Endodermal cell (in vitro differentiated cells): ENCODE measurements around the gene TDP1. TPM values are rescaled to one million over a fixed set of nuclear protein-coding genes. Genes with fewer than 3 reads are reported as not detected.
A peak's percentile ranks its signal among the peaks of the same experiment; 100 is the strongest.

Experiments used
- DNase-seq: peaks from one replicate; pipeline ENCODE4 v3.0.0-alpha.2; 2017
- H3K27ac ChIP-seq: 2 replicates; pipeline ENCODE4 v1.5.1; 2013; ENCODE audit warnings: mild to moderate bottlenecking, low read depth, low read length, moderate library complexity
- H3K27me3 ChIP-seq: 2 replicates; pipeline ENCODE4 v1.6.1; 2013; ENCODE audit warnings: mild to moderate bottlenecking, low read length, moderate library complexity; ENCODE audit not compliant: insufficient read depth, control insufficient read depth, poor library complexity, severe bottlenecking
- H3K36me3 ChIP-seq: 2 replicates; pipeline ENCODE4 v1.7.0; 2013; ENCODE audit warnings: mild to moderate bottlenecking, low read length, moderate library complexity; ENCODE audit not compliant: control insufficient read depth, insufficient read depth
- H3K4me1 ChIP-seq: one replicate; pipeline ENCODE4 v1.7.0; 2013; ENCODE audit warnings: low read length; ENCODE audit not compliant: control insufficient read depth, insufficient read depth
- H3K4me3 ChIP-seq: 2 replicates; pipeline ENCODE4 v1.5.1; 2013; ENCODE audit warnings: mild to moderate bottlenecking, low read length, moderate library complexity
- H3K9ac ChIP-seq: 2 replicates; pipeline ENCODE4 v1.6.1; 2013; ENCODE audit warnings: mild to moderate bottlenecking, low read length, moderate library complexity; ENCODE audit not compliant: poor library complexity, severe bottlenecking; ENCODE audit errors: extremely low read depth
- H3K9me3 ChIP-seq: 2 replicates; pipeline ENCODE4 v1.6.1; 2013; ENCODE audit warnings: mild to moderate bottlenecking, low read length, moderate library complexity; ENCODE audit not compliant: control insufficient read depth
- H3K27ac Mint-ChIP-seq: 2 replicates; pipeline ENCODE4 v1.8.0; 2020; ENCODE audit warnings: mixed read lengths
- H3K27me3 Mint-ChIP-seq: 2 replicates; pipeline ENCODE4 v1.8.0; 2021; ENCODE audit warnings: mild to moderate bottlenecking, mixed read lengths; ENCODE audit not compliant: insufficient read depth
- H3K36me3 Mint-ChIP-seq: 2 replicates; pipeline ENCODE4 v1.8.0; 2020; ENCODE audit warnings: low read depth, mixed read lengths
- H3K4me1 Mint-ChIP-seq: 2 replicates; pipeline ENCODE4 v1.8.0; 2020; ENCODE audit warnings: mixed read lengths
- H3K4me3 Mint-ChIP-seq: 2 replicates; pipeline ENCODE4 v1.8.0; 2020; ENCODE audit warnings: mild to moderate bottlenecking, moderate library complexity, mixed read lengths
- H3K9me3 Mint-ChIP-seq: 2 replicates; pipeline ENCODE4 v1.8.0; 2020; ENCODE audit warnings: mild to moderate bottlenecking, mixed read lengths
- CTCF ChIP-seq: fragments of 200-600 bp; sonication (generic); conservative IDR thresholded peaks from 2 replicates; pipeline ENCODE4 v1.5.0; 2021; ENCODE audit warnings: antibody characterized with exemption, mild to moderate bottlenecking
- WGBS, 2 experiments: methylation state at CpG; one replicate each; pipeline versions ENCODE4 v1.1.5 to v1.1.7; 2013; ENCODE audit warnings: missing lambda C conversion rate in 2 of 2, mixed read lengths in 1 of 2; ENCODE audit not compliant: insufficient coverage in 1 of 2, insufficient read length in 1 of 2; 5-methylcytosine and 5-hydroxymethylcytosine counted together
- total RNA-seq, 2 donors: library from RNA; stranded (reverse); fragmentation: NEBNext Ultra II Directional in 1 of 2; extraction: Animal tissue kit (Norgen Biotek cat#: 25700) in 1 of 2; gene quantifications; 2 replicates in 1 of 2; 3 replicates in 1 of 2; pipeline ENCODE4 v1.2.1, GENCODE V29; 2021

Gene TDP1
- total RNA-seq, 2 donors from 2014 or later = 51.4 to 69.2 TPM

DNA sequence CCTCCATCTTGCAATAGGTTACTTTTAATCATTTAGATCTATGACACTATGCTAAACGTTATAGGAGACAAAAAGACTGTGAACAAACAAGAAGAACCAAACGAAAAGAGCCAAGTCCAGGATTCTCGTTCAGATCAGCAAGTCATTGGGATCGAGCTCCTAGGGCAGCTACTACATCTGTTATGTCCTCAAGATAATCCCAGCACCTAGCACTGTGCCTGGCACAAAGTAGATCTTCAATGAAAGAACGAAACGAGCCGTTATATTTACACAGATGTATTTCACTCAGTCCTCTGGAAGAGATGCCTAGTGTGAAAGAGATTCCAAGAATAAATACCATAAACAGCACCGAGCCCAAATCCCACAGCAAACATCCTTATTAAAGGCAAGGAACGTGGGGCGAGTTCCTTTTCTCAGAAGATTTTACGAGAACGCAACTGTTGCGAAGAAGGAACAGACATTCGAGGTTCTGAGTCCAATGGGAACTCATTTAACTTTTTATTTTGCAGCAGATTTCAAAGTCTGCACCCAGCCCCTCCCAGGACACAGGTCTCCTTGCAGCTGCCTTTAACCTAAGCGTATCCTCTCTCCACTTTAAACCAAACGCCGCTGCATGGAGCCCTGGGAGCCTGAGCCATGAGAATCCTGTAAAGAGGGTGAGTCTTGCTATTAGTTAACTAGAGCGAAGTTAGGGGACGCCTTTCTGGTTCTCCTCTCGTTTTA is 544 bp upstream of the TDP1 start:
- peak overlapping the region; percentile 19 for H3K27ac ChIP-seq
- no peaks in the 10 kb centered on the region for H3K9me3 Mint-ChIP-seq
- peak overlapping the region; percentile 84 for H3K9ac ChIP-seq
- peaks cover 29% of the 10 kb centered on the region for H3K36me3 Mint-ChIP-seq
- H3K9me3 ChIP-seq = peaks cover 15% of the 10 kb centered on the region
- peaks cover 39% of the 10 kb centered on the region for H3K36me3 ChIP-seq
- no peaks in the 10 kb centered on the region for H3K27me3 ChIP-seq
- DNase-seq = peak; percentile 63
- TF ChIP-seq CTCF = no peak
- peak overlapping the region; percentile 90 for H3K4me3 Mint-ChIP-seq
- peaks cover 27% of the 10 kb centered on the region for H3K4me1 Mint-ChIP-seq
- H3K27ac Mint-ChIP-seq = peak overlapping the region; percentile 98
- H3K4me3 ChIP-seq = peak overlapping the region; percentile 90
- WGBS, 2 experiments = 24 to 58% methylated on average over 14 to 20 of the region's 20 CpGs
- peaks cover 5% of the 10 kb centered on the region for H3K4me1 ChIP-seq
- no peaks in the 10 kb centered on the region for H3K27me3 Mint-ChIP-seq

GRCh38 chr14:89956661-89957009 is 908 bp downstream of the TDP1 start:
- Mint-ChIP-seq H3K36me3 (peaks cover 19% of the 10 kb centered on the region), H3K27ac (peak overlapping the region; percentile 97), H3K4me3 (peak overlapping the region; percentile 90), H3K27me3 (no peaks in the 10 kb centered on the region), H3K9me3 (no peaks in the 10 kb centered on the region), H3K4me1 (peaks cover 42% of the 10 kb centered on the region)
- H3K4me3 ChIP-seq = peak overlapping the region; percentile 90
- WGBS, 2 experiments = 27 to 40% methylated on average over 14 to 15 of the region's 15 CpGs
- H3K9ac ChIP-seq = peak overlapping the region; percentile 84
- peaks cover 28% of the 10 kb centered on the region for H3K36me3 ChIP-seq
- H3K27me3 ChIP-seq = no peaks in the 10 kb centered on the region
- H3K27ac ChIP-seq = peak overlapping the region; percentile 75
- H3K9me3 ChIP-seq = peaks cover 15% of the 10 kb centered on the region
- no peak for DNase-seq
- H3K4me1 ChIP-seq = peaks cover 11% of the 10 kb centered on the region
- TF ChIP-seq CTCF = no peak

- no peak for TF ChIP-seq CTCF
- H3K27me3 Mint-ChIP-seq = no peaks in the 10 kb centered on the region
- peaks cover 30% of the 10 kb centered on the region for H3K36me3 ChIP-seq
- no peak overlapping the region for H3K27ac ChIP-seq
- H3K9me3 Mint-ChIP-seq = no peaks in the 10 kb centered on the region
- H3K4me1 ChIP-seq = peaks cover 11% of the 10 kb centered on the region
- H3K9ac ChIP-seq = no peak overlapping the region
- H3K9me3 ChIP-seq = peaks cover 15% of the 10 kb centered on the region
- 85% methylated on average over 1 of the region's 1 CpG; no CpG with 5 or more reads in 1 of the 2 experiments for WGBS, 2 experiments
- peaks cover 42% of the 10 kb centered on the region for H3K4me1 Mint-ChIP-seq
- no peak overlapping the region for H3K27ac Mint-ChIP-seq
- H3K4me3 ChIP-seq = peak overlapping the region; percentile 90
- peaks cover 21% of the 10 kb centered on the region for H3K36me3 Mint-ChIP-seq
- H3K27me3 ChIP-seq = no peaks in the 10 kb centered on the region
- H3K4me3 Mint-ChIP-seq = peak overlapping the region; percentile 90
- no peak for DNase-seq
Observed at GRCh38 chr14:89957376-89957775, 1.6 kb downstream of the TDP1 start.
